Testis (tissue), 3 donors: Measurements from ENCODE around the gene ERI3. TPM values are rescaled to one million over a fixed set of nuclear protein-coding genes. Genes with fewer than 3 reads are reported as not detected.

Experiments used
- DNase-seq: peaks from one replicate; pipeline ENCODE4 v3.0.0-alpha.2; 2019
- H3K27ac ChIP-seq, 2 donors: fragments of 200-600 bp; sonication (generic); one replicate each; pipeline ENCODE4 v1.5.1; 2019
- H3K27me3 ChIP-seq: fragments of 200-600 bp; sonication (generic); one replicate; pipeline ENCODE4 v1.5.1; 2019
- H3K36me3 ChIP-seq: fragments of 200-600 bp; sonication (generic); one replicate; pipeline ENCODE4 v1.5.1; 2017; ENCODE audit warnings: low read depth; ENCODE audit errors: missing control alignments
- H3K4me1 ChIP-seq: fragments of 200-600 bp; sonication (generic); one replicate; pipeline ENCODE4 v1.5.1; 2019
- H3K4me3 ChIP-seq, 2 donors: fragments of 200-600 bp; sonication (generic); one replicate each; pipeline ENCODE4 v1.5.1; 2017 to 2019
- H3K9me3 ChIP-seq: fragments of 200-600 bp; sonication (generic); one replicate; pipeline ENCODE4 v1.5.1; 2017
- POLR2A ChIP-seq: fragments of 450-650 bp; IDR thresholded peaks from one replicate; pipeline ENCODE4 v1.6.1; 2017; ENCODE audit warnings: antibody characterized with exemption, mild to moderate bottlenecking, moderate library complexity
- WGBS, 2 donors: methylation state at CpG; one replicate each; pipeline ENCODE4 v1.1.5; 2018; 5-methylcytosine and 5-hydroxymethylcytosine counted together
- intact Hi-C: fragments of 100-400 bp; cut with DNase I; formaldehyde crosslinking; loops from one replicate; pipeline ENCODE4 v1.15.1; 2023; ENCODE audit warnings: low total_unique reads
- polyA plus RNA-seq: library from polyadenylated mRNA; stranded (reverse); fragments of 350-450 nt; fragmentation: Illumina TruSeq; extraction: RNeasy Lipid Tissue Mini Kit (QIAGEN cat#74804); gene quantifications from one replicate; pipeline ENCODE4 v1.2.3, GENCODE V29; 2014; ENCODE audit warnings: low read depth, low replicate concordance; ENCODE audit not compliant: insufficient read depth
- total RNA-seq, 2 donors: library from RNA; depleted of rRNA; stranded (reverse); fragments of >200 nt; gene quantifications; one replicate each; pipeline ENCODE4 v1.2.3, GENCODE V29; 2016
- TF ChIP-seq, protein P1 (sequence below), 3 experiments: fragments of 450-650 bp in 2 of 3; fragments of 200-600 bp in 1 of 3; sonication (generic) in 1 of 3; IDR thresholded peaks; one replicate each; pipeline ENCODE4 v1.5.1; 2016 to 2019; ENCODE audit warnings: antibody characterized with exemption in 3 of 3, mild to moderate bottlenecking in 2 of 3, moderate library complexity in 1 of 3

Gene ERI3
- total and polyA plus RNA-seq, 3 donors from 2014 or later: 104 to 140 (median 109) TPM

DNA sequence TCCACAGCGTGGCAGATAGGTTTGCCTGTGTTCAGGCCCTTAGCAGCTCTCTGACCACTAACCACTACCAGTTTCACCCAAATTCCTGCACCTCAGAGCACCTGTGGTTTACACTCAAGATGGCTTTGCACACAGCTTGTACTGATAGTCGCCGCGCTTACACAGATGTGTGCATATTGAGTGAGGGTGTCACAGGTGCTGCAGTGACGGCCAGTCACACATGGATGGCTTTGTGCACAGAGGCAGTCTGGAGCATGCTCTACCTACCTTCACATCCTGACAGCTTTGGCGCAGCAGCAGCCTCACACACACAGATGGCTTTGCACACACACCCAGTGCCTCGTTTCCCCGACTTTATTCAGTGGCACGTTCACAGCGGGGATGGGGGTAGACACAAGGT is 134.3 kb downstream of the ERI3 start:
- H3K4me3 ChIP-seq: no peak overlapping the region
- no peaks in the 10 kb centered on the region for H3K4me1 ChIP-seq
- H3K36me3 ChIP-seq: no peaks in the 10 kb centered on the region
- DNase-seq: no peak
- H3K27ac ChIP-seq: no peak overlapping the region
- intact Hi-C loops: no loop called here
- TF ChIP-seq POLR2A: no peak
- TF ChIP-seq, protein P1, sequence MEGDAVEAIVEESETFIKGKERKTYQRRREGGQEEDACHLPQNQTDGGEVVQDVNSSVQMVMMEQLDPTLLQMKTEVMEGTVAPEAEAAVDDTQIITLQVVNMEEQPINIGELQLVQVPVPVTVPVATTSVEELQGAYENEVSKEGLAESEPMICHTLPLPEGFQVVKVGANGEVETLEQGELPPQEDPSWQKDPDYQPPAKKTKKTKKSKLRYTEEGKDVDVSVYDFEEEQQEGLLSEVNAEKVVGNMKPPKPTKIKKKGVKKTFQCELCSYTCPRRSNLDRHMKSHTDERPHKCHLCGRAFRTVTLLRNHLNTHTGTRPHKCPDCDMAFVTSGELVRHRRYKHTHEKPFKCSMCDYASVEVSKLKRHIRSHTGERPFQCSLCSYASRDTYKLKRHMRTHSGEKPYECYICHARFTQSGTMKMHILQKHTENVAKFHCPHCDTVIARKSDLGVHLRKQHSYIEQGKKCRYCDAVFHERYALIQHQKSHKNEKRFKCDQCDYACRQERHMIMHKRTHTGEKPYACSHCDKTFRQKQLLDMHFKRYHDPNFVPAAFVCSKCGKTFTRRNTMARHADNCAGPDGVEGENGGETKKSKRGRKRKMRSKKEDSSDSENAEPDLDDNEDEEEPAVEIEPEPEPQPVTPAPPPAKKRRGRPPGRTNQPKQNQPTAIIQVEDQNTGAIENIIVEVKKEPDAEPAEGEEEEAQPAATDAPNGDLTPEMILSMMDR (IDR thresholded peaks at IDR 0.05): no peak
- no peaks in the 10 kb centered on the region for H3K9me3 ChIP-seq
- H3K27me3 ChIP-seq: no peaks in the 10 kb centered on the region
- WGBS, 2 donors: 74 to 89% methylated on average over 5 to 10 of the region's 10 CpGs

DNA sequence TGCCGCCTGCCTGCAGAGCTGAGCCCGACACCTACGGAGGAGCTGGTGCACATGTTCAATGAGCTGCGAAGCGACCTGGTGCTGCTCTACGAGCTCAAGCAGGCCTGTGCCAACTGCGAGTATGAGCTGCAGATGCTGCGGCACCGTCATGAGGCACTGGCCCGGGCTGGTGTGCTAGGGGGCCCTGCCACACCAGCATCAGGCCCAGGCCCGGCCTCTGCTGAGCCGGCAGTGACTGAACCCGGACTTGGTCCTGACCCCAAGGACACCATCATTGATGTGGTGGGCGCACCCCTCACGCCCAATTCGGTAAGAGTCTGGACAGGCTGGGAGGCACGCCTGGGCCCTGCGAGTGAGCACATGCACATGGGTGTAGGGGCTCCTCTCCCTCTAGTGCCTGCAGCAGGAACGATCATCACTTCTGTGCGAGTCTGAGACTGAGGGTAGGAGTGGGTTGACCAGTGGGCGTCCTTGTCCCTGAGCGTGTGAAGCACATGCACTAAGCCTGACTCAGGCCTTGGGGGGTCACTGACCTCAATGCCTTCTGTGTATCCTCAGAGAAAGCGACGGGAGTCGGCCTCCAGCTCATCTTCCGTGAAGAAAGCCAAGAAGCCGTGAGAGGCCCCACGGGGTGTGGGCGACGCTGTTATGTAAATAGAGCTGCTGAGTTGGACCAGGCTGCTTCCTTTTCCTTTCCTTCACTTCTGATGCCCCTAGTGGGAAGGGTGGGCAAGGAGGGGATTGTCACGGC is 134.9 kb downstream of the ERI3 start:
- H3K36me3 ChIP-seq: no peaks in the 10 kb centered on the region
- no peak overlapping the region for H3K27ac ChIP-seq
- 75 to 80% methylated on average over 1 to 31 of the region's 31 CpGs for WGBS, 2 donors
- H3K27me3 ChIP-seq: no peaks in the 10 kb centered on the region
- H3K4me1 ChIP-seq: no peaks in the 10 kb centered on the region
- TF ChIP-seq, protein P1 (IDR thresholded peaks at IDR 0.05): no peak
- TF ChIP-seq POLR2A: no peak
- DNase-seq: no peak
- H3K4me3 ChIP-seq: no peak overlapping the region
- intact Hi-C loops: no loop called here
- H3K9me3 ChIP-seq: no peaks in the 10 kb centered on the region

DNA sequence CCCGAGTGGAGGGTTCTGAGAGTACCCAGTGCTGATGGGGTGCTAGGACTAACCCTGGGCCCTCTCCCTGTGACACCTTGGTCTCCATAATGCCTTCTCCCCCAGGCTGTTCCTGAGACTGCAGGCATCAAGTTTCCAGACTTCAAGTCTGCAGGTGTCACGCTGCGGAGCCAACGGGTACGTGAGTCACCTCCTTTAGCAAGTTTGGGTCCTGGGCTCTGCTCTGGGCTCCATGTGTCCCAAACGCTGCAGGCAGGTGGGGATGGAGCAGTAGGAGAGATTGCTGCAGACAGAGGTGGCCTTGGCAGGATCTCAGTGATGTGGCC is 135.8 kb downstream of the ERI3 start:
- DNase-seq: no peak
- intact Hi-C loops: no loop called here
- Histone ChIP-seq H3K27ac (no peak overlapping the region), H3K4me1 (no peaks in the 10 kb centered on the region), H3K36me3 (no peaks in the 10 kb centered on the region), H3K27me3 (no peaks in the 10 kb centered on the region), H3K9me3 (no peaks in the 10 kb centered on the region), H3K4me3 (no peak overlapping the region)
- TF ChIP-seq, protein P1 (IDR thresholded peaks at IDR 0.05): no peak
- TF ChIP-seq POLR2A: no peak
- 76 to 86% methylated on average over 5 to 6 of the region's 6 CpGs for WGBS, 2 donors

DNA sequence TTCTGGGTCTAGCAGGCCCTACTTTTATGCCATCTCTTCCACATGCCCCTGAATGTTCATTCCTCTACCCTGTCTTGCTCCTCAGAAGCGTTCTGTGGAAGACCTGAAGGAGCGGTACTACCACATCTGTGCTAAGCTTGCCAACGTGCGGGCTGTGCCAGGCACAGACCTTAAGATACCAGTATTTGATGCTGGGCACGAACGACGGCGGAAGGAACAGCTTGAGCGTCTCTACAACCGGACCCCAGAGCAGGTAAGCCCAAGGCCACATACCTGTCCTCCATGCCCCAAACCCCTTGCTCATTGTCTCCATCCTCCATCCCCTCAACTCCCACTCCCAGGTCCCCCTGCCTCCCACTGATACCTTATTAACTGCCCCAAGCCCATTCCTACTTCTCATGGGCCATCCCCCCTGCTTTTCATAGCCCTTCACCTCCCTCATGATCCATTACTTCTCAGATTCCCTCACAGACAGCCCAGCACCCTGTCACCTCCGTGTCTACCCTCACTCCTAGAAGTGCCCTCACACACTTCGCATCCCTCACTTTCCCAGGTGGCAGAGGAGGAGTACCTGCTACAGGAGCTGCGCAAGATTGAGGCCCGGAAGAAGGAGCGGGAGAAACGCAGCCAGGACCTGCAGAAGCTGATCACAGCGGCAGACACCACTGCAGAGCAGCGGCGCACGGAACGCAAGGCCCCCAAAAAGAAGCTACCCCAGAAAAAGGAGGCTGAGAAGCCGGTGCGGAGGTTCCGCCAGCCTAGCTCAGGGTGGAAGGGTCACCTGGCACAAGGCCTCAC is 136.4 kb downstream of the ERI3 start:
- H3K27ac ChIP-seq: no peak overlapping the region
- no peaks in the 10 kb centered on the region for H3K4me1 ChIP-seq
- intact Hi-C loops: no loop called here
- no peak for DNase-seq
- no peaks in the 10 kb centered on the region for H3K9me3 ChIP-seq
- H3K4me3 ChIP-seq: no peak overlapping the region
- H3K36me3 ChIP-seq: no peaks in the 10 kb centered on the region
- 93 to 94% methylated on average over 18 to 24 of the region's 24 CpGs for WGBS, 2 donors
- TF ChIP-seq, protein P1 (IDR thresholded peaks at IDR 0.05): no peak
- TF ChIP-seq POLR2A: no peak
- H3K27me3 ChIP-seq: no peaks in the 10 kb centered on the region
